ENCODE results near the gene FDXR. TPM values are rescaled to one million over a fixed set of nuclear protein-coding genes. Genes with fewer than 3 reads are reported as not detected.

FDXR gene
- total RNA-seq, 6 experiments from 2014 or later = 7.7 to 18.7 (median 8.6) TPM

GRCh38 chr17:74883241-74883745 is 10.5 kb upstream of the FDXR start:
- intact Hi-C loops (cut with DNase I) = no loop called here
- Histone ChIP-seq H3K36me3 (no peaks in the 10 kb centered on the region), H3K4me1 (no peaks in the 10 kb centered on the region), H3K9me3 (no peaks in the 10 kb centered on the region), H3K4me3 (no peak overlapping the region), H3K27me3 (no peaks in the 10 kb centered on the region), H3K27ac (no peak overlapping the region)
- 57% methylated on average over 13 of the region's 15 CpGs for WGBS (ENCODE audit: insufficient coverage, low coverage, low lambda C conversion rate, missing lambda C conversion rate)
- no peak for DNase-seq
- TF ChIP-seq CTCF (IDR thresholded peaks at IDR 0.05) (no peak), POLR2A (IDR thresholded peaks at IDR 0.05) (no peak)
- peak in 3 of 4 donors; percentile 35 to 51 (median 40) for ATAC-seq

GRCh38 chr17:74882517-74883240 is 9.9 kb upstream of the FDXR start:
- intact Hi-C loops (cut with DNase I) = no loop called here
- no peak for TF ChIP-seq POLR2A (IDR thresholded peaks at IDR 0.05)
- no peak for TF ChIP-seq CTCF (IDR thresholded peaks at IDR 0.05)
- Histone ChIP-seq H3K4me3 (no peak overlapping the region), H3K9me3 (no peaks in the 10 kb centered on the region), H3K4me1 (peaks cover 0 to under 1% (median 0%) of the 10 kb centered on the region in 4 donors), H3K27me3 (no peaks in the 10 kb centered on the region), H3K27ac (no peak overlapping the region), H3K36me3 (no peaks in the 10 kb centered on the region)
- WGBS (ENCODE audit: insufficient coverage, low coverage, low lambda C conversion rate, missing lambda C conversion rate) = 100% methylated on average over 1 of the region's 20 CpGs
- ATAC-seq (no peak), DNase-seq (no peak)

- no CpG with 5 or more reads among the region's 11 CpGs for WGBS (ENCODE audit: insufficient coverage, low coverage, low lambda C conversion rate, missing lambda C conversion rate)
Observed at GRCh38 chr17:74881073-74881472, 8.3 kb upstream of the FDXR start.

GRCh38 chr17:74879308-74879707 is 6.5 kb upstream of the FDXR start:
- Histone ChIP-seq H3K27me3 (no peaks in the 10 kb centered on the region), H3K36me3 (no peaks in the 10 kb centered on the region), H3K4me3 (no peak overlapping the region), H3K27ac (no peak overlapping the region), H3K4me1 (peaks cover 0 to 3% (median 0%) of the 10 kb centered on the region in 4 donors), H3K9me3 (no peaks in the 10 kb centered on the region)
- 86% methylated on average over 12 of the region's 16 CpGs for WGBS (ENCODE audit: insufficient coverage, low coverage, low lambda C conversion rate, missing lambda C conversion rate)
- intact Hi-C loops (cut with DNase I) = no loop called here
- no peak for TF ChIP-seq POLR2A (IDR thresholded peaks at IDR 0.05)
- TF ChIP-seq CTCF (IDR thresholded peaks at IDR 0.05) = no peak
- ATAC-seq (no peak), DNase-seq (no peak)

More at GRCh38 chr17:74881073-74881472, 8.3 kb upstream of the FDXR start:
- H3K27me3 ChIP-seq = no peaks in the 10 kb centered on the region
- intact Hi-C loops (cut with DNase I) = no loop called here
- TF ChIP-seq POLR2A (IDR thresholded peaks at IDR 0.05) (no peak), CTCF (IDR thresholded peaks at IDR 0.05) (no peak)
- no peak overlapping the region for H3K4me3 ChIP-seq
- no peaks in the 10 kb centered on the region for H3K36me3 ChIP-seq
- H3K9me3 ChIP-seq = no peaks in the 10 kb centered on the region
- no peak overlapping the region for H3K27ac ChIP-seq
- peaks cover 0 to 3% (median 0%) of the 10 kb centered on the region in 4 donors for H3K4me1 ChIP-seq
- DNase-seq (no peak), ATAC-seq (no peak)

All from right lobe of liver (tissue), 6 donors.